ENCODE results near the gene RCC2.

DNA sequence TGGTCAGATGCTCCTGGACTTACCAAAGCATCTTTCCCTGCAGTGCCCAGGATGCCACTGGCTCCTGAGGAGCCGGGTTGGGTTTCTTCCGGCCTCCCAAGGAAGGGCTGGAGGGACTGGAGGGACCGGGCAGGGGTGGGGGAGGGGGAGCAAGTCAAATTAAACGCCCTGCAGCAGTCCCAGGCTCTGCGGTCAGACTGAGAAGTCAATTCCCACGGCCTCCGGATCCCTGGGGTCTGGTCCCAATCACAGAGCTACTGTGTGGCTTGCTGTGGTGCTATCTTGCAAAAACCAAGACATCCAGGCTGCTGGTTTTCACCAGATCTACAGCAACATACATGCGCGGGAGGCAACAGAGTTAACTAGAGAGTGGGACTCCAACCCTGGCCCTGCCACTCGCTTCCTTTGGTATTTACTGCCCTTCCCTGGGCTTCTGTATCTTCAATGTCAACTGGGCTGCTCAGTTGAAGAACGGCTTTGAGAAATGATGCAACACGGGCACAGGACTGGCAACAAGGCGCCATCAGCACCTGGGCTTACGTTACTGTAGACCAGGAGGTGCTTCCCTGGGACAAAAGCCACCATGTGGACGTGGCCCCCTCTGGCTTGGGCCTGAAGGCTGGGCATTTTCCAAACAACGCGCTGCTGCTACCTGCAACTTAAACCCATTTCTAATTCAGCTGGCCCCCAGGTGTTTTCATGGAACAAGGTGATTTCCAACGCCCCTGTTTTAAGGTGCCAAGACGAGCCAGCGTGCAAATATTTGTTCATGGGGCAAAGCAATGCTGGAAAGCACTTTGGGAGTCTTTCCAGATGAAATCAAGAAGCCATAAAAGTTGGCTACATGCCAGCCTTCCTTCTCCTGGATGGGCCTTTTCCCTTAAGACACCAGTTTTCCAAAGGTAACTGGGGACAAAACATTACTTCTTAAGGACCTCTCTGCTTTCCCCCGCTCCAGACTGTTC lies 11.5 kb downstream of the RCC2 start:
- TF ChIP-seq POLR2AphosphoS5 (IDR thresholded peaks at IDR 0.05; ENCODE audit: insufficient read depth, low read depth, low read length) (no peak), POLR2A (IDR thresholded peaks at IDR 0.05; ENCODE audit: low read depth, low read length) (no peak), EZH2 (IDR thresholded peaks at IDR 0.05; ENCODE audit: borderline replicate concordance, low read depth, low read length, severe bottlenecking) (no peak), FOS (IDR thresholded peaks at IDR 0.05; ENCODE audit: borderline replicate concordance, insufficient read depth, low read length) (no peak)
- TF ChIP-seq, protein P1, sequence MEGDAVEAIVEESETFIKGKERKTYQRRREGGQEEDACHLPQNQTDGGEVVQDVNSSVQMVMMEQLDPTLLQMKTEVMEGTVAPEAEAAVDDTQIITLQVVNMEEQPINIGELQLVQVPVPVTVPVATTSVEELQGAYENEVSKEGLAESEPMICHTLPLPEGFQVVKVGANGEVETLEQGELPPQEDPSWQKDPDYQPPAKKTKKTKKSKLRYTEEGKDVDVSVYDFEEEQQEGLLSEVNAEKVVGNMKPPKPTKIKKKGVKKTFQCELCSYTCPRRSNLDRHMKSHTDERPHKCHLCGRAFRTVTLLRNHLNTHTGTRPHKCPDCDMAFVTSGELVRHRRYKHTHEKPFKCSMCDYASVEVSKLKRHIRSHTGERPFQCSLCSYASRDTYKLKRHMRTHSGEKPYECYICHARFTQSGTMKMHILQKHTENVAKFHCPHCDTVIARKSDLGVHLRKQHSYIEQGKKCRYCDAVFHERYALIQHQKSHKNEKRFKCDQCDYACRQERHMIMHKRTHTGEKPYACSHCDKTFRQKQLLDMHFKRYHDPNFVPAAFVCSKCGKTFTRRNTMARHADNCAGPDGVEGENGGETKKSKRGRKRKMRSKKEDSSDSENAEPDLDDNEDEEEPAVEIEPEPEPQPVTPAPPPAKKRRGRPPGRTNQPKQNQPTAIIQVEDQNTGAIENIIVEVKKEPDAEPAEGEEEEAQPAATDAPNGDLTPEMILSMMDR (IDR thresholded peaks at IDR 0.05; ENCODE audit: extremely low read depth in 1 of 2, insufficient read depth in 1 of 2, low read depth in 1 of 2, low read length in 2 of 2), result no peak
